ENCODE measurements around the gene GRIN3B. TPM values are rescaled to one million over a fixed set of nuclear protein-coding genes. Genes with fewer than 3 reads are reported as not detected.

Gene GRIN3B
- polyA plus RNA-seq, 1 of the 3 experiments (the other 2 are of a cell fraction): 1.5 TPM

DNA sequence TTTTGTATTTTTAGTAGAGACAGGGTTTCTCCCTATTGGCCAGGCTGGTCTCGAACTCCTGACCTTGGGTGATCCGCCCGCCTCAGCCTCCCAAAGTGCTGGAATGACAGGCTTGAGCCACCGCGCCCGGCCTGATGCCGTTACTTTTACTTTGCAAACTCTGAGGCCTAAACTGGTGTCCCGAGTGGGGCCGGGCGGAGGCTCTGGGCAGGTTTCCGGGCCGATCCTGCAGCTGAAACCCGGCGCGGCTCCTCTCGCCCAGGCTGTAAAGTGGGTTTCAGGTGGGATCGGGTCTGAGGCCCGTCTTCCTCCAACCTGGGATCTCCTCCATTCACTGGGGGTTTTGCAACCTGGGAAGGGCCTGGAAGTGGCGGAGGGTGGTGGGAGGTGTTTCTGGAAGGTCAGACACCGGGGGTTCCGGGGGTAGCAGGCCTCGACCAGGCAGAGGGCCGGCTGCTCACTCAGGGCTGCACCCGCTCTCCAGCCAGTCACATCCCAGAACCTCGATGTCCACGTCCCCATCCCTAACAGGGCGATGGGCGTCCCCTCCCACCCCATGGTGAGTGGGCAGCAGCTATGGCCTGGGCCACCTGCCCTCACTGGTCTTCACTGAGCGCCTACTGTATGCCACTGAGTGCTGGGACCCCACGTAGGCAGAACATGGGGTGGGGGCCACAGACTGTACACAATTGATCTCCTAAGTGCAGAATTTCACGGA is 37.4 kb upstream of the GRIN3B start:
- Histone ChIP-seq H3K4me2 (no peak overlapping the region), H3K9ac (no peak overlapping the region), H2AFZ (ENCODE audit: low read depth) (no peak overlapping the region), H3K4me3 (ENCODE audit: low read depth in 2 of 2, low read length in 1 of 2) (no peak overlapping the region), H3F3A (replicated peaks; ENCODE audit: insufficient read depth) (peaks cover 6% of the 10 kb centered on the region), H3K79me2 (ENCODE audit: insufficient read depth) (no peaks in the 10 kb centered on the region), H3K36me3 (replicated peaks in 1 of 2; ENCODE audit: control insufficient read depth in 1 of 2, insufficient read depth in 2 of 2, low read length in 1 of 2) (peaks cover 10 to 12% of the 10 kb centered on the region in 2 experiments), H3K9me3 (no peaks in the 10 kb centered on the region), H3K4me1 (ENCODE audit: control insufficient read depth in 1 of 2, insufficient read depth in 2 of 2, low read depth in 1 of 2, low read length in 1 of 2) (no peaks in the 10 kb centered on the region), H3K27me3 (ENCODE audit: insufficient read depth) (no peaks in the 10 kb centered on the region), H3K9me2 (no peaks in the 10 kb centered on the region), H4K20me1 (ENCODE audit: insufficient read depth) (no peaks in the 10 kb centered on the region), H3K27ac (ENCODE audit: low read depth in 2 of 2, low read length in 1 of 2) (no peak overlapping the region)
- CTCF ChIA-PET: no interaction called here
- 86% methylated on average over 15 of the region's 31 CpGs for WGBS (ENCODE audit: low lambda C conversion rate)
- no peak for DNase-seq
- no peak for TF ChIP-seq TCF12 (IDR thresholded peaks at IDR 0.05)
- TF ChIP-seq, protein P1, sequence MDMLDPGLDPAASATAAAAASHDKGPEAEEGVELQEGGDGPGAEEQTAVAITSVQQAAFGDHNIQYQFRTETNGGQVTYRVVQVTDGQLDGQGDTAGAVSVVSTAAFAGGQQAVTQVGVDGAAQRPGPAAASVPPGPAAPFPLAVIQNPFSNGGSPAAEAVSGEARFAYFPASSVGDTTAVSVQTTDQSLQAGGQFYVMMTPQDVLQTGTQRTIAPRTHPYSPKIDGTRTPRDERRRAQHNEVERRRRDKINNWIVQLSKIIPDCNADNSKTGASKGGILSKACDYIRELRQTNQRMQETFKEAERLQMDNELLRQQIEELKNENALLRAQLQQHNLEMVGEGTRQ (IDR thresholded peaks at IDR 0.05; ENCODE audit: borderline replicate concordance, low read depth, low read length): no peak
- no peak for TF ChIP-seq FOSL2 (IDR thresholded peaks at IDR 0.05; ENCODE audit: borderline replicate concordance, low read depth)
- TF ChIP-seq, protein P2, sequence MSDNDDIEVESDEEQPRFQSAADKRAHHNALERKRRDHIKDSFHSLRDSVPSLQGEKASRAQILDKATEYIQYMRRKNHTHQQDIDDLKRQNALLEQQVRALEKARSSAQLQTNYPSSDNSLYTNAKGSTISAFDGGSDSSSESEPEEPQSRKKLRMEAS (IDR thresholded peaks at IDR 0.05; ENCODE audit: low read depth): no peak
- TF ChIP-seq EZH2phosphoT487 (IDR thresholded peaks at IDR 0.05; ENCODE audit: borderline replicate concordance, low read depth): no peak
- TF ChIP-seq ELF1 (IDR thresholded peaks at IDR 0.05): no peak
- TF ChIP-seq MXI1 (IDR thresholded peaks at IDR 0.05; ENCODE audit: low read depth, low read length): no peak
- no peak for TF ChIP-seq GABPA (IDR thresholded peaks at IDR 0.05; ENCODE audit: low read depth)
- TF ChIP-seq GATA2 (CRISPR knock-in tag; IDR thresholded peaks at IDR 0.05): no peak
- TF ChIP-seq POLR2AphosphoS5 (IDR thresholded peaks at IDR 0.05; ENCODE audit: low read depth, low read length): no peak
- TF ChIP-seq RAD21 (IDR thresholded peaks at IDR 0.05; ENCODE audit: low read length): no peak
- no peak for TF ChIP-seq NFIC (IDR thresholded peaks at IDR 0.05; ENCODE audit: borderline replicate concordance)
- POLR2A ChIA-PET: no interaction called here

DNA sequence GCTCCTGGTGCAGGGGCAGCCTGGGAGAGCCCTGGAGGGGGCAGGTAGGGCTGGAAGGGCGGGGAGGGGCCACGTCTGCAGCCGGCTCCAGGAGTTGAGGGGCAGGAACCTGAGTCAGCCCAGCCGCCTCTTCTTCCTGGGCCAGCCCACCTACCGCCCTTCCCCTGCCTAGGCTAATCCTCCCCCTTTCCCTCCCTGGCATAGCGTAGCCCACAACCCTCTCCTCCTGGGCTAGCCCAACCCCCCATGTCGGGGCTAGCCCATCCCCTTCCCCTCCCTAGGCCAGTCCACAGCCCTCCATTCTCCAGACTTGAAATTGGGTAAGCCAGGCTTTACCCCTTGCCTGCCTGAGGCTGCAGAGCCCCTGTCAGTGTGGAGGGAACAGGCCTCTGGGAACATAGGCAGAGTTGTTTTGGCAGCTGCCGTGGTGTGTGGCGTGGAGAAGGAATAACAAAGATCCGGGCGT is 36.7 kb upstream of the GRIN3B start:
- H3K27ac ChIP-seq (ENCODE audit: low read depth in 2 of 2, low read length in 1 of 2): no peak overlapping the region
- ChIA-PET POLR2A (no interaction called here), CTCF (no interaction called here)
- H3K9ac ChIP-seq: no peak overlapping the region
- H4K20me1 ChIP-seq (ENCODE audit: insufficient read depth): no peaks in the 10 kb centered on the region
- H2AFZ ChIP-seq (ENCODE audit: low read depth): no peak overlapping the region
- H3K79me2 ChIP-seq (ENCODE audit: insufficient read depth): no peaks in the 10 kb centered on the region
- H3K4me3 ChIP-seq (ENCODE audit: low read depth in 2 of 2, low read length in 1 of 2): no peak overlapping the region
- H3K4me1 ChIP-seq (ENCODE audit: control insufficient read depth in 1 of 2, insufficient read depth in 2 of 2, low read depth in 1 of 2, low read length in 1 of 2): no peaks in the 10 kb centered on the region
- no peak for DNase-seq
- H3K36me3 ChIP-seq (replicated peaks in 1 of 2; ENCODE audit: control insufficient read depth in 1 of 2, insufficient read depth in 2 of 2, low read length in 1 of 2): peaks cover 13% of the 10 kb centered on the region in 2 experiments
- no peaks in the 10 kb centered on the region for H3K9me3 ChIP-seq
- 81% methylated on average over 4 of the region's 11 CpGs for WGBS (ENCODE audit: low lambda C conversion rate)
- TF ChIP-seq, protein P2 (IDR thresholded peaks at IDR 0.05; ENCODE audit: low read depth): no peak
- TF ChIP-seq MXI1 (IDR thresholded peaks at IDR 0.05; ENCODE audit: low read depth, low read length): no peak
- TF ChIP-seq GATA2 (CRISPR knock-in tag; IDR thresholded peaks at IDR 0.05): no peak
- no peak for TF ChIP-seq JUND (IDR thresholded peaks at IDR 0.05)
- no peak for TF ChIP-seq EP300 (IDR thresholded peaks at IDR 0.05; ENCODE audit: borderline replicate concordance in 1 of 2, low read depth in 1 of 2, low read length in 1 of 2)
- no peaks in the 10 kb centered on the region for H3K9me2 ChIP-seq
- H3F3A ChIP-seq (replicated peaks; ENCODE audit: insufficient read depth): peaks cover 6% of the 10 kb centered on the region
- H3K4me2 ChIP-seq: no peak overlapping the region
- H3K27me3 ChIP-seq (ENCODE audit: insufficient read depth): no peaks in the 10 kb centered on the region
